SK-N-SH (cell line): ENCODE data around the gene TNFRSF1B.

Source experiments
- CTCF ChIP-seq: fragments of 200-600 bp; sonication (generic); IDR thresholded peaks from 2 replicates; pipeline ENCODE4 v1.6.1; 2017; ENCODE audit warnings: antibody characterized with exemption, mild to moderate bottlenecking, moderate library complexity
- GABPA ChIP-seq: IDR thresholded peaks from 2 replicates; pipeline ENCODE4 v1.4.0; 2012; ENCODE audit warnings: low read depth, mild to moderate bottlenecking
- GATA2 ChIP-seq: sonication (generic); formaldehyde crosslinking; IDR thresholded peaks from 2 replicates; pipeline ENCODE4 v1.5.0; 2020; ENCODE audit warnings: mild to moderate bottlenecking, missing genetic modification reagents
- RAD21 ChIP-seq: IDR thresholded peaks from 2 replicates; pipeline ENCODE4 v1.6.1; 2012; ENCODE audit warnings: mild to moderate bottlenecking, low read length
- TCF12 ChIP-seq: IDR thresholded peaks from 2 replicates; pipeline ENCODE4 v1.4.0; 2012
- TF ChIP-seq, protein P1 (sequence below): fragments of 150-350 bp; IDR thresholded peaks from 2 replicates; pipeline ENCODE4 v1.6.1; 2017; ENCODE audit warnings: antibody characterized with exemption, low read length, low read depth, borderline replicate concordance

DNA sequence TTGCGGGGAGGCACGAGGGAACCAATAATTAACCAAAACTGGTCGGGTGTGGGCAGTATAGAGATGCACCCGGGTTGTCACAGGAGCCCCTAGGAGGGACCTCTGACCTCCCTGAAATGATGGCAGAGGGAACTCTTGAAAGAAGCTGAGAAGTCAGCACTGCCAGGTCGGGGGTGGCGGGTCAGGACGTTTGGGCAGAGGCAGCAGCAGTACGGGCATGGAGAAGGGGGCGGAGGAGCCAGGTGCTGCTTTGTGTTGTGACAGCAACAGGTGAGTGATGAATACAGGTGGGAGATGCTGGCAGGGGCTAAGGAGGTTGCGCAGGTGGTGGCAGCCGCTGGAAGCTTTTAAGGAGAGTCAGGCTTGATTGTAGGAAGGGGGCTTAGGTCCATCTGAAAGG lies 11.7 kb downstream of the TNFRSF1B start:
- TF ChIP-seq CTCF (no peak), GABPA (no peak), RAD21 (no peak), GATA2 (no peak), TCF12 (no peak)
- TF ChIP-seq, protein P1, sequence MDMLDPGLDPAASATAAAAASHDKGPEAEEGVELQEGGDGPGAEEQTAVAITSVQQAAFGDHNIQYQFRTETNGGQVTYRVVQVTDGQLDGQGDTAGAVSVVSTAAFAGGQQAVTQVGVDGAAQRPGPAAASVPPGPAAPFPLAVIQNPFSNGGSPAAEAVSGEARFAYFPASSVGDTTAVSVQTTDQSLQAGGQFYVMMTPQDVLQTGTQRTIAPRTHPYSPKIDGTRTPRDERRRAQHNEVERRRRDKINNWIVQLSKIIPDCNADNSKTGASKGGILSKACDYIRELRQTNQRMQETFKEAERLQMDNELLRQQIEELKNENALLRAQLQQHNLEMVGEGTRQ = no peak
